Activated naive CD8-positive, alpha-beta T cell treated with anti-CD3 and anti-CD28 coated beads, Interleukin-2, amount 50 U/mL, for 16 hours (primary cell): ENCODE data around the gene ADGRL1.
"Not testable (repeated sequence)": the region's sequence is repeated elsewhere in the genome, so short reads cannot be mapped to it uniquely, and the experiment has no call there.

Experiments used
- DNase-seq: peaks from one replicate; pipeline ENCODE4 v3.0.0-alpha.2; 2020; ENCODE audit warnings: low read depth, low spot score

The ADGRL1 gene

GRCh38 chr19:14161305-14161704 lies 44.7 kb downstream of the ADGRL1 start:
- DNase-seq = no peak

- no peak for DNase-seq
Measured at GRCh38 chr19:14160017-14160703, 45.8 kb downstream of the ADGRL1 start.

- DNase-seq = no peak
Measured at GRCh38 chr19:14159059-14159458, 46.9 kb downstream of the ADGRL1 start.

- DNase-seq = no peak
Measured at GRCh38 chr19:14158276-14159023, 47.5 kb downstream of the ADGRL1 start.

GRCh38 chr19:14156971-14157717 lies 48.8 kb downstream of the ADGRL1 start:
- DNase-seq = no peak

- DNase-seq = no peak
Measured at GRCh38 chr19:14156122-14156521, 49.8 kb downstream of the ADGRL1 start.

GRCh38 chr19:14155371-14155770 lies 50.6 kb downstream of the ADGRL1 start:
- no peak for DNase-seq

- no peak for DNase-seq
Measured at GRCh38 chr19:14152713-14153112, 53.3 kb downstream of the ADGRL1 start.

GRCh38 chr19:14150770-14151661 lies 55.0 kb downstream of the ADGRL1 start:
- no peak for DNase-seq

- DNase-seq = no peak
Measured at GRCh38 chr19:14150041-14150769, 55.8 kb downstream of the ADGRL1 start.

GRCh38 chr19:14149509-14149994 lies 56.4 kb downstream of the ADGRL1 start:
- DNase-seq = no peak

- DNase-seq = no peak
Measured at GRCh38 chr19:14148751-14149410, 57.1 kb downstream of the ADGRL1 start.

GRCh38 chr19:14147797-14148605 lies 58.0 kb downstream of the ADGRL1 start:
- DNase-seq = no peak

GRCh38 chr19:14146789-14147216 lies 59.2 kb downstream of the ADGRL1 start:
- DNase-seq = no peak

GRCh38 chr19:14146169-14146568 lies 59.8 kb downstream of the ADGRL1 start:
- not testable (repeated sequence) for DNase-seq

GRCh38 chr19:14145381-14145780 lies 60.6 kb downstream of the ADGRL1 start:
- DNase-seq = no peak

- no peak for DNase-seq
Measured at GRCh38 chr19:14142262-14143190, 63.4 kb downstream of the ADGRL1 start.

- DNase-seq = no peak
Measured at GRCh38 chr19:14141041-14141440, 64.9 kb downstream of the ADGRL1 start.
